Liver (tissue), 3 donors: Measurements from ENCODE around the gene PTPRD.

Experiments
- ATF3 ChIP-seq: IDR thresholded peaks from 2 replicates; pipeline ENCODE4 v1.6.1; 2016; ENCODE audit warnings: antibody characterized with exemption
- CTCF ChIP-seq: fragments of 150-350 bp; IDR thresholded peaks from 2 replicates; pipeline ENCODE4 v1.5.1; 2017; ENCODE audit warnings: improper control_type of control experiment, low read depth, low read length; ENCODE audit not compliant: missing input control
- EGR1 ChIP-seq, 2 donors: IDR thresholded peaks; 2 replicates each; pipeline ENCODE4 v1.6.1; 2016 to 2018; ENCODE audit warnings: antibody characterized with exemption in 2 of 2, low read depth in 2 of 2
- GABPA ChIP-seq, 2 donors: IDR thresholded peaks in 1 of 2; conservative IDR thresholded peaks in 1 of 2; 2 replicates each; pipeline ENCODE4 v1.6.1; 2016; ENCODE audit warnings: antibody characterized with exemption in 2 of 2, mild to moderate bottlenecking in 1 of 2, moderate library complexity in 1 of 2
- HNF4G ChIP-seq: IDR thresholded peaks from 2 replicates; pipeline ENCODE4 v1.6.1; 2016; ENCODE audit warnings: antibody characterized with exemption
- MAX ChIP-seq: IDR thresholded peaks from 2 replicates; pipeline ENCODE4 v1.6.1; 2016; ENCODE audit warnings: antibody characterized with exemption
- NR2F2 ChIP-seq: IDR thresholded peaks from 2 replicates; pipeline ENCODE4 v1.6.1; 2016; ENCODE audit warnings: antibody characterized with exemption
- RAD21 ChIP-seq, 2 donors: IDR thresholded peaks; 2 replicates each; pipeline ENCODE4 v1.6.1; 2016; ENCODE audit warnings: antibody characterized with exemption in 2 of 2, mild to moderate bottlenecking in 2 of 2
- REST ChIP-seq: IDR thresholded peaks from 2 replicates; pipeline ENCODE4 v1.6.1; 2016; ENCODE audit warnings: antibody characterized with exemption, mild to moderate bottlenecking
- SP1 ChIP-seq: IDR thresholded peaks from 2 replicates; pipeline ENCODE4 v1.6.1; 2018; ENCODE audit warnings: antibody characterized with exemption, mild to moderate bottlenecking
- TAF1 ChIP-seq: conservative IDR thresholded peaks from 2 replicates; pipeline ENCODE4 v1.6.1; 2016; ENCODE audit warnings: antibody characterized with exemption, mild to moderate bottlenecking
- YY1 ChIP-seq: IDR thresholded peaks from 2 replicates; pipeline ENCODE4 v1.6.1; 2016; ENCODE audit warnings: antibody characterized with exemption, mild to moderate bottlenecking
- ZBTB33 ChIP-seq: IDR thresholded peaks from 2 replicates; pipeline ENCODE4 v1.6.1; 2016; ENCODE audit warnings: antibody characterized with exemption
- donor health status: healthy.
- donor health status: healthy.

GRCh38 chr9:8338767-8339510, 2273.9 kb downstream of the PTPRD start:
- TF ChIP-seq TAF1 (no peak), RAD21 (IDR thresholded peaks at IDR 0.05) (no peak), CTCF (no peak), MAX (no peak), GABPA (IDR thresholded peaks at IDR 0.05 in 1 of 2, conservative IDR thresholded peaks at IDR 0.05 in 1 of 2) (no peak), HNF4G (no peak), SP1 (no peak), ATF3 (no peak), YY1 (no peak), EGR1 (IDR thresholded peaks at IDR 0.05; ENCODE audit: low read depth in 2 of 2) (no peak), NR2F2 (no peak), ZBTB33 (no peak), REST (no peak)
